Activated naive CD4-positive, alpha-beta T cell treated with anti-CD3 and anti-CD28 coated beads, Interleukin-2, amount 50 U/mL, for 72 hours (primary cell): Measurements from ENCODE around the gene APBA3. TPM values are rescaled to one million over a fixed set of nuclear protein-coding genes. Genes with fewer than 3 reads are reported as not detected.

Experiments used
- ATAC-seq, 2 donors: fragments of 150-1000 bp; cut with Tn5 transposase; 2 replicates each; pipeline ENCODE4 v1.10.0; 2021; ENCODE audit warnings: mild to moderate bottlenecking in 2 of 2, moderate library complexity in 2 of 2
- DNase-seq, 2 donors: peaks; one replicate each; pipeline ENCODE4 v3.0.0; 2021 to 2022; ENCODE audit warnings: low spot score in 2 of 2
- H3K27ac Mint-ChIP-seq, 2 donors: one replicate each; pipeline ENCODE4 v1.8.0; 2022; ENCODE audit warnings: mild to moderate bottlenecking in 2 of 2, mixed read lengths in 2 of 2
- H3K36me3 Mint-ChIP-seq, 2 donors: one replicate each; pipeline ENCODE4 v1.8.0; 2022; ENCODE audit warnings: mixed read lengths in 2 of 2
- H3K9me3 Mint-ChIP-seq, 2 donors: one replicate each; pipeline ENCODE4 v1.8.0; 2022; ENCODE audit warnings: mixed read lengths in 2 of 2
- total RNA-seq, 2 donors: library from RNA; stranded (reverse); gene quantifications; one replicate each; pipeline ENCODE4 v1.2.3, GENCODE V29; 2022

The APBA3 gene
- total RNA-seq, 2 donors from 2014 or later, result 44.6 to 61.7 TPM

GRCh38 chr19:3793799-3794198 lies 32.3 kb upstream of the APBA3 start:
- ATAC-seq, result no peak
- Mint-ChIP-seq H3K27ac (no peak overlapping the region), H3K9me3 (peaks cover 6 to 18% of the 10 kb centered on the region in 2 donors), H3K36me3 (peaks cover 6 to 15% of the 10 kb centered on the region in 2 donors)
- DNase-seq, result no peak

- Mint-ChIP-seq H3K36me3 (peaks cover 6 to 13% of the 10 kb centered on the region in 2 donors), H3K9me3 (peaks cover 6 to 18% of the 10 kb centered on the region in 2 donors), H3K27ac (no peak overlapping the region)
- ATAC-seq, result no peak
- no peak for DNase-seq
Observed at GRCh38 chr19:3792114-3792513, 30.6 kb upstream of the APBA3 start.

DNA sequence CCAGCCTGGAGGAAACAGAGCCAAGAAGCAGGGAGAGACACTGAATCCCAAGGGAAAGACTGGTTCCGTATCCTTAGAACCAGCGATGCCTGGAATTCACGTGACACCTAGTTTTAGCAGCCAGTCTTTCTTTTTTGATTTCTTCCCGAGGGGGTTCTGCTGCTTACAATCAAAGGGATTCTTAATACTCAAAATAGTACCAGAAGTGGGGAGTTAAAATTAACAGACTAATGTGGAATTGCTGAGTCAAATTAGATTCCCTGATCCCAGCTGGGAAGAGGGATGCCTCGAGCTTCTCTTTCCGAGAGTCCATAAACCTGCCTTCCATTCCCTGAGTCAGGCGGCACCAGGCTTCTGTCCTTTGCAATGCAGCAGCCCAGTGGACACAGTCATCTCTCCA lies 29.4 kb upstream of the APBA3 start:
- ATAC-seq, result no peak
- Mint-ChIP-seq H3K36me3 (peaks cover 0 to 5% of the 10 kb centered on the region in 2 donors), H3K27ac (no peak overlapping the region), H3K9me3 (peaks cover 0 to 10% of the 10 kb centered on the region in 2 donors)
- no peak for DNase-seq

DNA sequence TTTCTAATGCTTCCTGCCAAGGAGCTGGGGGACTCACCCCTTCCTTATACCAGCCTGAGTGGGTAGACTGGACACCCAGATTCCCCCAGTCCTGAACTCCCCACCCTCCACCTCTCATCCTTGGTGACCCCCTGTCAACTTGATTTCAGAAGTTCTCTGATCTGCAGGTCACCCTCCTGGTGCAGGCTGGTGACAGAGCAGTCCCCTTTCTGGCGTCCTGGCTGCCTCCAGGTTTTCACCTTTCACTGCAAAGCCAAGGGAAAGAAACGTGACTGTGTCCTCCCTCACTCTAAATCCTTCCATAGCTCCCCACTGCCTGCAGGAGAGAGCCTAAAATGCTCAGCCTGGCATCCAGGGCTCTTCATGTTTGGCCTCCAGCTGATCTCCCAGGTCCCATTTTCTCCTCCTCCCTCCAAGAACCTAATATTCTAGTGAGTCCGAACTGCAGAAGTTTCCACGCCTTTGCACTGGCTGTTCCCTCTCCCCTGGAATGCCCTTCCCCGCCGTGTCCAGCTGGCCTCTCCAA lies 28.8 kb upstream of the APBA3 start:
- no peak overlapping the region for H3K27ac Mint-ChIP-seq
- DNase-seq (no peak), ATAC-seq (no peak)
- peaks cover 0 to 5% of the 10 kb centered on the region in 2 donors for H3K36me3 Mint-ChIP-seq
- H3K9me3 Mint-ChIP-seq, result peaks cover 0 to 10% of the 10 kb centered on the region in 2 donors

DNA sequence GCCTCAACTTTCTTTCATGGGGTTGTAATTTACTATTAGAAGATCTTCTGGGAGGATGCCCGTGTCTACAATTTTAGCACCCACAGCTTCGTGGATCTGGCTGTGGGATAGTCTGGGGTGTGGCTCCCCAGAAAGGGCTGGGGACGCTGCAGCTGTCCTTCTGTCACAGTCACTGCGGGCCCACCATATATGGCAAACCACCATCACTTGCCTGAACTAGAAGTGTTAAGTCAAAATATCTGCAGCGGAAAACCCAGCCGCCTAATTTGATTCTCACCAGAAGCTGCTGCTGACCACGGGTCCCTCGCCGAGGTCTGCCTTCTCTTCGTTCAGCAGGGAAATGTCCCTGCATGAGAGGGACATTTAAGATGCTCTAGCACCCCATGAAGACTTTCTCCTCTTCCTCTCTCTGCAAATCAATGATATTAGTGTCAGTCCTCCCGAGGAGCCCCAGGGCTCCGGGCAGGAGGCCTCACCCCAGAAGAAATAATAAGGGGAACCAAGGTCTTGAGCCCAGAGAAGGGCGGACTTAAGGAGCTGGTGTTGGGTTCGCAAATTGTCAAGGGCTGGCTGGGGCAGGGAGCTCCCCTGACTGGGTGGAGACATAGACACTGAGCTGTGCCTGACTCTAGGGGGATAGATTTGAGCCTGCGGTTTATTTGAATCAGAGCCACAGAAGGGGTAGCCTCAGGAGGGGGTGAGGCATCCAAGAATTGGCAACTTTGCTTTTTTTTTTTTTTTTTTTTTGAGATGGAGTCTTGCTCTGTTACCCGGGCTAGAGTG lies 27.7 kb upstream of the APBA3 start:
- no peak overlapping the region for H3K27ac Mint-ChIP-seq
- no peak for DNase-seq
- ATAC-seq, result no peak
- H3K36me3 Mint-ChIP-seq, result peaks cover 0 to 5% of the 10 kb centered on the region in 2 donors
- H3K9me3 Mint-ChIP-seq, result peaks cover 0 to 10% of the 10 kb centered on the region in 2 donors

- DNase-seq, result peak in 1 of 2 donors; percentile 31
Observed at GRCh38 chr19:3785938-3786824, 24.7 kb upstream of the APBA3 start, which contains the start of gene MATK. Gene MATK (minus strand): TSS chr19:3786381. CDS start chr19:3785135, 1,246 bp downstream.

GRCh38 chr19:3785451-3785937 lies 24.0 kb upstream of the APBA3 start:
- Mint-ChIP-seq H3K27ac (no peak overlapping the region), H3K9me3 (peaks cover 5 to 14% of the 10 kb centered on the region in 2 donors), H3K36me3 (peaks cover 15 to 28% of the 10 kb centered on the region in 2 donors)
- ATAC-seq (peak; percentile 42), DNase-seq (no peak)

More at GRCh38 chr19:3785938-3786824, 24.7 kb upstream of the APBA3 start, which contains the start of gene MATK:
- ATAC-seq, result peak; percentile 61 to 66
- Mint-ChIP-seq H3K9me3 (peaks cover 5 to 19% of the 10 kb centered on the region in 2 donors), H3K36me3 (peaks cover 15 to 24% of the 10 kb centered on the region in 2 donors), H3K27ac (no peak within 1 kb of the TSS)

- peaks cover 5 to 14% of the 10 kb centered on the region in 2 donors for H3K9me3 Mint-ChIP-seq
- H3K27ac Mint-ChIP-seq, result no peak overlapping the region
- DNase-seq, result no peak
- peaks cover 15 to 28% of the 10 kb centered on the region in 2 donors for H3K36me3 Mint-ChIP-seq
- ATAC-seq, result peak in 1 of 2 donors; percentile 17
Observed at GRCh38 chr19:3784607-3785450, 23.3 kb upstream of the APBA3 start.

GRCh38 chr19:3783660-3784584 lies 22.4 kb upstream of the APBA3 start:
- peaks cover 5 to 14% of the 10 kb centered on the region in 2 donors for H3K9me3 Mint-ChIP-seq
- peaks cover 15 to 28% of the 10 kb centered on the region in 2 donors for H3K36me3 Mint-ChIP-seq
- ATAC-seq (peak in 1 of 2 donors; percentile 35), DNase-seq (peak in 1 of 2 donors; percentile 52)
- H3K27ac Mint-ChIP-seq, result no peak overlapping the region

DNA sequence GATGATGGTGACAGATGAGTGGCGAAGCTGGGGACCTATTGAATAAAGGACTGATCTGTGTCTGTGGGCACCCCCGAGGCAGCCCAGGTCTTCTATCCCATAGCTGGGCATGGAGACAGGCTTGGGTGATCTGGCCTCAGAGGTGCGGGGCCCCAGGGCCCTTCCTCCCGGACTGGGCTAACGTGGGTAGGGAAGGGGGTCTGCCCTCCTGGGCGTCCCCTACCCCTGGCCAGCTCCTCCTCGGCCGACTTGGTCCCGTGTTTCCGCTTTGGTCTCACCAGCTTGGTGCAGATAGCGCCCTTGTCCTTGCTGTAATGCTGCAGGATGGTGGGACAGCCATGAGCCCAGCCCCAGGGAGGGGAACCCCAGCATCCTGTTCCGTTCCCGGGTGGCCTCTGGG lies 21.4 kb upstream of the APBA3 start:
- H3K9me3 Mint-ChIP-seq, result peaks cover 5 to 14% of the 10 kb centered on the region in 2 donors
- DNase-seq (no peak), ATAC-seq (no peak)
- H3K27ac Mint-ChIP-seq, result no peak overlapping the region
- H3K36me3 Mint-ChIP-seq, result peaks cover 15 to 28% of the 10 kb centered on the region in 2 donors

GRCh38 chr19:3782330-3782729 lies 20.8 kb upstream of the APBA3 start:
- ATAC-seq (no peak), DNase-seq (no peak)
- H3K36me3 Mint-ChIP-seq, result peaks cover 15 to 28% of the 10 kb centered on the region in 2 donors
- peak overlapping the region in 1 of 2 donors; percentile 22 for H3K27ac Mint-ChIP-seq
- H3K9me3 Mint-ChIP-seq, result peaks cover 5 to 14% of the 10 kb centered on the region in 2 donors

- DNase-seq, result no peak
- ATAC-seq, result no peak
- peaks cover 15 to 28% of the 10 kb centered on the region in 2 donors for H3K36me3 Mint-ChIP-seq
- H3K27ac Mint-ChIP-seq, result peak overlapping the region in 1 of 2 donors; percentile 22
- peaks cover 5 to 14% of the 10 kb centered on the region in 2 donors for H3K9me3 Mint-ChIP-seq
Observed at GRCh38 chr19:3781603-3782002, 20.1 kb upstream of the APBA3 start.

- H3K27ac Mint-ChIP-seq, result no peak overlapping the region
- peaks cover 15 to 28% of the 10 kb centered on the region in 2 donors for H3K36me3 Mint-ChIP-seq
- ATAC-seq, result no peak
- peaks cover 5 to 14% of the 10 kb centered on the region in 2 donors for H3K9me3 Mint-ChIP-seq
- no peak for DNase-seq
Observed at GRCh38 chr19:3780786-3781304, 19.4 kb upstream of the APBA3 start.

GRCh38 chr19:3778899-3779723 lies 17.6 kb upstream of the APBA3 start:
- DNase-seq (no peak), ATAC-seq (no peak)
- Mint-ChIP-seq H3K36me3 (peaks cover 15 to 28% of the 10 kb centered on the region in 2 donors), H3K27ac (no peak overlapping the region), H3K9me3 (peaks cover 5 to 14% of the 10 kb centered on the region in 2 donors)
